HG03378 (cell line): ENCODE results near the gene KRTAP10-1.

ENCODE experiments used
- ATAC-seq: cut with Tn5 transposase; IDR thresholded peaks from one replicate; pipeline ENCODE4 v1.9.1; 2021; ENCODE audit warnings: mild to moderate bottlenecking, moderate library complexity; ENCODE audit not compliant: unreplicated experiment

Gene KRTAP10-1

GRCh38 chr21:44529503-44530125 is 10.4 kb downstream of the KRTAP10-1 start:
- ATAC-seq, result no peak

- no peak for ATAC-seq
Measured at GRCh38 chr21:44529011-44529421, 11.0 kb downstream of the KRTAP10-1 start.

GRCh38 chr21:44528634-44528995 is 11.4 kb downstream of the KRTAP10-1 start:
- ATAC-seq, result no peak

GRCh38 chr21:44527983-44528633 is 11.9 kb downstream of the KRTAP10-1 start:
- no peak for ATAC-seq

- no peak for ATAC-seq
Measured at GRCh38 chr21:44527156-44527982, 12.6 kb downstream of the KRTAP10-1 start.

GRCh38 chr21:44526096-44526997 is 13.6 kb downstream of the KRTAP10-1 start:
- ATAC-seq, result no peak

- no peak for ATAC-seq
Measured at GRCh38 chr21:44525391-44526095, 14.5 kb downstream of the KRTAP10-1 start.

GRCh38 chr21:44524414-44525371 is 15.3 kb downstream of the KRTAP10-1 start:
- no peak for ATAC-seq

GRCh38 chr21:44523567-44524413 is 16.2 kb downstream of the KRTAP10-1 start:
- no peak for ATAC-seq

GRCh38 chr21:44522753-44523204 is 17.2 kb downstream of the KRTAP10-1 start:
- no peak for ATAC-seq

- ATAC-seq, result no peak
Measured at GRCh38 chr21:44521928-44522752, 17.9 kb downstream of the KRTAP10-1 start.

- no peak for ATAC-seq
Measured at GRCh38 chr21:44521301-44521927, 18.6 kb downstream of the KRTAP10-1 start.

- ATAC-seq, result no peak
Measured at GRCh38 chr21:44520326-44521300, 19.4 kb downstream of the KRTAP10-1 start.

- ATAC-seq, result no peak
Measured at GRCh38 chr21:44519346-44520325, 20.4 kb downstream of the KRTAP10-1 start.
